Right renal cortex interstitium (tissue), 3 donors: ENCODE measurements around the gene ZNRF1. TPM values are rescaled to one million over a fixed set of nuclear protein-coding genes. Genes with fewer than 3 reads are reported as not detected.
"Not testable (repeated sequence)": the region's sequence is repeated elsewhere in the genome, so short reads cannot be mapped to it uniquely, and the experiment has no call there.

Source experiments
- DNase-seq, 3 donors: peaks; one replicate each; pipeline ENCODE4 v3.0.0-alpha.2; 2013; ENCODE audit warnings: low read depth in 3 of 3, low spot score in 2 of 3
- polyA plus RNA-seq, 3 donors: library from polyadenylated mRNA; unstranded; fragments of 120-200 nt; gene quantifications; one replicate each; pipeline ENCODE4 v1.2.1, GENCODE V29; 2013; ENCODE audit not compliant: insufficient read length in 3 of 3

ZNRF1 gene
- polyA plus RNA-seq, 3 donors, result 28.7 to 29.0 (median 28.7) TPM

DNA sequence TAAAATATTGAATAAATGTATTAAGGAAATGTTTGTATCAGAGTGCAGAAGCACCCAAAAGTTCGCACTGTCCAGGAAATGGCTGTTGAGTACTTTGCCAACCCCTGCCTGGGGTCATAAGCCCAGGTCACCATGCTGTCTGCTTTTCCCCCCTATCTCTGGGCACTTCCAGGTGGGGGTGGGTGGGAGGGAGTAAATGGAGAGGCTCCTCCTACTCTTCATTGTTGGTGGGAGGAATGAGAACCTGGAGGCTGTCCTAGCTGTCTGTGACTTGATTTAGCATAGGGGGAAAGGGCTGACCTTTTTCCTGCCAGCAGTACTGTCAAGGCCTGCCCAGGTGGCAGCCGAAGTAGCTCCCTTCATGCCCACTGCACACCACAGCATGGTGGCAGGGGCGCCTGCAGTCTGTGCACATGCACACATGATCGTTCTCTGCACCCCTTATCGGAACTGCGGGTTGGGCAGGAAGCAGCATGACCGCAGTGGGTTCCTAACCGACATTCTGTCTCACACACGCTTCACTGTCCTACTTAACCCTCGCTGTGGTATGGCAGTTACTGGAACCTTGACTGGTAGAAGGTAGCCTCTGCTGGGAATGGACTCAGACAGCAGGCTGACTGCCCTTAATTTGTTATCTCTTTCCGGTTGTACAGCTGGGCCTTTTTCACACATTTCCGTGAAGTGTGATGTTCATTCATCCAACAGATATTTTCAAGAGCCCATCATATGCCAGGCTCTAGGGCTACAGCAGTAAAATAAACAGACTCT lies 76.3 kb downstream of the ZNRF1 start:
- DNase-seq, result no peak

DNA sequence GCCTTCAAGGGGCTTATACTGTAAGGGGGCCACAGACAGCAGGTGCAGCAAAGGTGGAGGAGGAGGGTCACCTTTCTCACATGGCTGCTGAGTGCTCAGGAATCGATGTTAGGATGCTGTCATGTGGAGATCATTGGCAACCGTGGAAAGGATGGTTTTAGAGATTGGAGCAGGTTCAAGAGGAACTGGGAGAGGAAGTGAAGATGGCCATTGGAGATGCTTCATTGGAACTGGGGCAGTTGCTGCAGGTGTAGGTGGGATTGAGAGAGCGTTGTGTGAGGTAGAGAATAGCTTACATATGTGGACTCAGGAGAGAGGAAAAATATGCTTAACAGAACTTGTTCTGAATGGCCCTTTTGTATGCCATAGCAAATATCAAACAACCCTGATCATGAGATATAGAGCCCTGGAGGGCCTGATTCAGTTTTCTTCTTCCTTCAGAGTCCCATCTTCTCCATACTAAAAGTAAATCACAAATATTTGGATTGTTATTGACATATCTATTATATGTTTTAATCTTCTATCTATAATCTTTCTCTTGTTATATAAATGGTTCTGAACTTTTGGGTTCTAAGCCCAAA lies 77.0 kb downstream of the ZNRF1 start:
- DNase-seq, result no peak

DNA sequence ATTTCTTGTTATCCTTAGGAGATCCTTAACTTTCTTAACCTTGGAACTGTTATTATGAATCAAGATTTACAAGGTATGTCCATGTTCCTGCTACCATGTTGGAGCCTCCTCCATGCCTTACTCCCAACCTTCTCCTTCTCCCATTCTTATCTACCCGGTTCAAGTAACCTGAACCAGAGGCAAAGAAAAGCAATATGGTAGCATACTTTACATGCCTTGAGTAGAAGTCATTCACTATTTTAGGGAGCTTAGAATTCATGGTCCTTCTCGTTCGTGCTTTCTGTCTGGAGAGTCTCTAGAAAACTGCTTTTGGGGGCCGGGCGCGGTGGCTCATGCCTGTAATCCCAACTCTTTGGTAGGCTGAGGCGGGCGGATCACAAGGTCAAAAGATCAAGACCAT lies 80.1 kb downstream of the ZNRF1 start:
- DNase-seq, result no peak

DNA sequence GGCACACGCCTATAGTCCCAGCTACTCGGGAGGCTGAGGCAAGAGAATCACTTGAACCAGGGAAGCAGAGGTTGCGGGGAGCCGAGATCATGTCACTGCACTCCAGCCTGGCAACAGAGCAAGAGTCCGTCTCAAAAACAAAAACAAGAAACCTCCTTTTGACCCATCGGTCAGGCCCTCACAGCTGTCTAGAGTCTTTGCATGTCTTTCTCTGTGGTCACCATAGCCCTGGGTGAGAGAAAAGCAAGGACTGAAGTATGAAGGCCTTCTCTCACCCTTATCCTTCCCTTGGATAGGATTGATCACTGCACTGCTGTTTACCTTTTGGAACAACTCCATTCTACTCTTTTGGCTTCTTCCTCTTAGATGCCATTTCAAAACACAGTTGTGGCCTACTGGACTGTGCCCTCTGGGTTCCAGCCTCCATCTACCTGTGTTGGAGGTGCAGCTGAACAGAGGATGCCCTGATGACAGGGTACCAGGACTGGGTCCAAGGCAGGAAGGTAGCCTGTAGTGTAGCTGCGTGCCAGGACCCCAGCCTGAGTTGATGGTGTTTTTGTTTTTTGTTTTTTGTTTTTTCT lies 80.6 kb downstream of the ZNRF1 start:
- no peak for DNase-seq

DNA sequence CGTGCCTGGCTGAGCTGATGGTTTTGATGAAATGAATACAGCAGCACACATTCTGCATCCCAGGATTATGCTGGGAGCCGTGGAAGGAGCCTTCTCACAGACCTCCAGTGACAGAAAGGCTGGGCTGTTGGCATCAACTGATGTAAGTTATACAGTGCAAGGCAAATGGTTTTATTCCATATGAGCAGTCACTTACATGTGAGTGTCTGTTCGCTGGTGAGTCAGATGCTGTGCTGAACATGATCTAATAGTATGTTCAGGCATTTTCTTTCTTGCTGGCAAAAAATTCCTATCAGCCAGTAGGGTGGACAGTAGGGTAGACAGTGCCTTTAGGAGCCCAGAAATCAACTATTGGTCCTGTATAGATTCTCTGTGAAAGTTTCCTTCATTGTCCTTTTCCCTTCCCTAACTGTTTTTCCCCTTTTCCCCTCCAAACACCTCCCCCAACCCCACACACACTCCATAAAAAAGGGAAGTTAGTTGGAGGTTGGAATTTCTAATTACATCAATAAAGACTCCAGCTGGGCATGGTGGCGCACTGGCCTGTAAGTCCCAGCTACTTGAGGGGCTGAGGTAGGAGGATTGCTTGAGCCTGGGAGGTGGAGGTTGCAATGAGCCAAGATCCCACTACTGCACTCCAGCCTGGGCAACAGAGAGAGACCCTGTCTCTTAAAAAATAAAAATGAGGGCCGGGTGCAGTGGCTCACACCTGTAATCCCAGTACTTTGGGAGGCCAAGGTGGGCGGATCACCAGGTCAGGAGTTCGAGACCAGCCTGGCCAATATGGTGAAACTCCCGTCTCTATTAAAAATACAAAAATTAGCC lies 81.6 kb downstream of the ZNRF1 start:
- no peak for DNase-seq

DNA sequence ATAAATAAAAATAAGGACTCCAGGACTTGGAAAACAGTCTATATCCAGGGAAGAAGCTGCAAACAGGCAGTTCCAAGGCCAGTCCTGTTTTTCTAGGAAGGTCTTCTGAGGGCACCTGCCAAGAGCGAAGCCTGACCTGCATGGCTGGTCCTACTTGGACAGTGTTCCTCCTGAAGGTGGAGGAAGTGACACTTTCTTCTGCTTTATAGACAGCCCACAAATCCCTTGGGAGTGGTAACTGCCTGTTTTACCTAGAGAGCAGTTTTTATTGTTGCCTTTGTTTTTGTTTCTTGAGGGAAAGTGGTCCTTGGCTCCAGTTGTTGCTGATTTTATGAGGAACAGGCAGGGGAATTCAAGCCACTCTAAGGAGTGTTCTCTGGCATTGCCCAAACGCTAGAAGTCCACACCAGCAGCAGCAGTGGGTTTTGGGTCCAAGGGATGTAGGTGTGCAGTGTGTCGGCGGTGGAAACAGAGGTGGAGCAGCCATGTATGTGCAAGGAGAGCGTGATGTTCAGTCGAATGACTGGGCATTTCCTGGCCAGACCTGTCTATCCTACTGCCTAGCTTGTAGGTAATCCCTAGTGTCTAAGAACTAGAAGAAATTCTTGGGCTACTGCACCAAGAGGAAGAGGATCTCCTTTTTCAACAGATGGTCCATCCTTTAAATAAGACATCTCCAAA lies 82.5 kb downstream of the ZNRF1 start:
- DNase-seq, result no peak

DNA sequence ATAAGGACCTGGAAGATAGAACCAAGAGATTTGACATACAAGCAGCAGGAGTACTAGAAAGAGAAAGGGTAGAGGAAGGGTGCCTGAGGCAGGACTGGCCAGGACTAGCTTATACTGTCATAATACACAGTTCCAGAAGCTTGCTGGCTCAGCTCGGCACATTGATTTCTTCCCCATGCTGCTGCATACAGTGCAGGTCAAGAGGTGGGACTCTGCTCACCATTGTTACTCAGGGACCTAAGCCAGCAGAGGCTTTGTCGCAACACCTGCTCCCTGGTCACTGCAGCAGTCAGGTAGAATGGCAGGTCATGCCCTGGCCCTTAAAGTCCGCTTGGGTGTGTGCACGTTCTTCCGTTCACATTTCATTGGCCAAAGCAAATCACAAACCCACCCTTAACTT lies 85.0 kb downstream of the ZNRF1 start:
- DNase-seq, result no peak

DNA sequence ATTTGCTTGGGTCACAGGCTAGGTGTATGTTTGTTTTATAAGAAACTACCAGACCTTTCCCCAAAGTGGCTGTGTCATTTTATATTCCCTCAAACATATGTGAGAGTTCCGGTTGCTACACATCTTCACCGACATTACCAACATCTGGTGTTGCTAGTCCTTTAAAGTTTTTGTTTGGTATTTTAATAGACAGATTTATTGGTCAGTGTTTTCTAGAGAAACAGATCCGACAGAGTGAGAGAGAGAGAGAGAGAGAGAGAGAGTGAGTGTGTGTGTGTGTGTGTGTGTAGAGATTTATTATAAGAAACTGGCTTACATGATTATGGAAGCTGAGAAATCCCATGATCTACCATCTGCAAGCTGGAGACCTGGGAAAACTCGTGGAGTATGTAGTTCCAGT lies 86.7 kb downstream of the ZNRF1 start:
- DNase-seq, result no peak

DNA sequence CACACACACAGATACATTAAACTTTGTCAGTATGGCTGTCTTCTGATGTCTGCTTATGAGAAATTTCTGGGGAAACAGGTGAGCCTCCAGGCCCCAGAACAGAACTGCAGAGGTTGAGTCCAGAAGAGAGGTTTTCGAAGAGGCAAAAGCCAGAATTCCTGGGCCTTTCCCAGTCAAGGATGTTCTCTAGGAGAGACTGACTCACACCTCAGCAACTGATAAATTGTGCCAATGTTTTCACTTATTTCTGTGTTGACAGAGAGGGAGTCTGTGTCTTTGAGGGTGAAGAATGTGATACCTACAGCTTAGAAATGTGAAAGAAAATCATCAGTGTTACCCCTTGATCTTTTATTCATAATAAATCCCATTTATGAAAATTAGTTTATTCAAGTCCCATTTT lies 87.5 kb downstream of the ZNRF1 start:
- no peak for DNase-seq

DNA sequence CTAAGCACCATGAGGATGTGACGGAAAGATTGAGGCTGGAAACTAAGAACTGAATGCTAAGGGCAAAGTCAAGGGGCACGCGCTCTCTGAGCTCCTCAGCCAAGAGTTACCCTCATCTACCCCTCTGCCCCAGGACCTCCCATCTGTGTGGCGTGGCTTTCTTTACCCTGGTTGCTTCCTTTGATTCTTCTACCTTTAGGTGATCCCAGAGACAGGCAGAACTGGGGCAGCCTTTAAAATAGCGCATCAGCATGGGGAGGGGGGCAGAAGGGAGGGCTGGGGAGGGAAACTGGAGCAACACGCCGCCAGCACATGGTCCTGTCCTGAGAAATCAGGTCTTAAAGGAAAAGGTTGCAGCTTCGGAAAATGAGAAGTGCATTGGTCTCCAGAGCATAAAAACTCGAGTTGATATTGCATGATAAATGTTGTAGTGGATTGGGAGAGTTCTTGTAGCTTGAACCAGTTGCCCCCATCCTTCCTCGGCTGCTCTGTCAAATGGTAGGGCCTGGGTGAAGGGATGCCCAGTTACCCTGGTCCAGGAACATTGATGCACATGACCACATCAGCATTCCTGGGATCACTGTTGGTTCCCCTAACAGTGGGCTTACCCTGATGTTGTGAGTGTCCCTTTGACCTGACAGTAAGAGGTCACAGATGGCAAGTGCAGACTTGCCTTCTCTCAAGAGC lies 88.0 kb downstream of the ZNRF1 start:
- no peak for DNase-seq

DNA sequence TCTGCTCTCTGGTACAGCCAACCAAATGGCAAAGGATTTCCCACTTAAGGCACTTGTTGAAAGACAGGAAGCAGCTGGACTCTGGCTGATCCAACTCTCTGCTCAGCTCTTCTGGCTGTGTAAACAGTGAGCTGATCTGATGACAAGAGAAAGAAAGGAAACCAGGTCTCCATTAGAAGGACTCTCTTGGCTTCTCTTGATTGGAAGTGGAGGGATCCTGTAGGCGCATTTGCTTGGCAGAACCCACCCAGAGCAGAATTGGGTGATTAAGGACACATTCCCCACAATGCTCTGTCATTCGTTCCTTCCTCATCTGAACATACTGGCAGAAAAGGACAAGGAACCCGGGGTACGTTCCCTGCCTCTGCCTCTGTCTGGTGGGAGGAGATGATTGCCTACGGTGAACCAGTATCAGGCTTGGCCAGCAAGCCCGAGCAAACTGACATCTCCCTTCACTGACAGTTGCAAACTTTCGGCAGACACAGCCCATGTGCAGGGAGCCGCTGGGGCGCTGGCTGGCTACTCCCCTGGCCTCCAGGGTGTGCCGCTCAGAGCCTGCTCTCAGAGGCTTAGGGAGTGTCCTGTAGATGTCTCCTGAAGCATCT lies 88.7 kb downstream of the ZNRF1 start:
- DNase-seq, result no peak

DNA sequence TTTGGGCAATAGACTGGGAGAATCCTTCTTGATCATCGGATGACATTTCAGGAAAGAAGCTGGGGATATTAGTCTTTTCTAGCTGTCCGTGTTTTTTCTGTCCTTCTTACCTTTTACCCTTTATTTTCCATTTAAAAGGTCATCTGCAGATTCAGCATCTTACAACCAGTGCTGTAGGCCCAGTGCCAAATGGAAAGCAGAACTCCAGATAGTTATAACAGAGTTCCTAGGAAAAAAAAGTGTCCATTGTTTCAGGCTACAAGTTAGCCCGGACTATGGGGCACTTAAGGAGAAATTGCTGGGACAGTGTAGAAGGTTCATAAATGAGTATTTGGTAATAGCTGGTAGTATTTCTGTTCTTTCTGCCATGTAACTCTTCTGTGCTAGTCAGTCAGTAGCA lies 89.4 kb downstream of the ZNRF1 start:
- DNase-seq, result no peak

DNA sequence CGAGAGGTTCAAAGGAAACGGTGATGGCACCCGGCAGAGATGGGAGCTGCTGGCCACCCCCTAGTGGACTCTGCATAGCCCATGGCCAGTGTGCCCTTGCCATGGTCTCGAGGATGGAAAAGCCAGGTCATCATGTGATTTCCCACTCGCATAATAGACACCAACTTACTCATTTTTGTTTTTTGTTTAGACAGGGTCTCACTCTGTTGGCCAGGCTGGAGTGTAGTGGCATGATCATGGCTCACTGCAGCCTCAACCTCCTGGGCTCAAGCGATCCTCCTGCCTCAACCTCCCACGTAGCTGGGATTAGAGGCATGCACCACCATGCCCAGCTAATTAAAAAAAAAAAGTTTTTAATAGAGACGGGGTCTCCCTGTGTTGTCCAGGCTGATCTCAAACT lies 90.1 kb downstream of the ZNRF1 start:
- DNase-seq, result no peak

DNA sequence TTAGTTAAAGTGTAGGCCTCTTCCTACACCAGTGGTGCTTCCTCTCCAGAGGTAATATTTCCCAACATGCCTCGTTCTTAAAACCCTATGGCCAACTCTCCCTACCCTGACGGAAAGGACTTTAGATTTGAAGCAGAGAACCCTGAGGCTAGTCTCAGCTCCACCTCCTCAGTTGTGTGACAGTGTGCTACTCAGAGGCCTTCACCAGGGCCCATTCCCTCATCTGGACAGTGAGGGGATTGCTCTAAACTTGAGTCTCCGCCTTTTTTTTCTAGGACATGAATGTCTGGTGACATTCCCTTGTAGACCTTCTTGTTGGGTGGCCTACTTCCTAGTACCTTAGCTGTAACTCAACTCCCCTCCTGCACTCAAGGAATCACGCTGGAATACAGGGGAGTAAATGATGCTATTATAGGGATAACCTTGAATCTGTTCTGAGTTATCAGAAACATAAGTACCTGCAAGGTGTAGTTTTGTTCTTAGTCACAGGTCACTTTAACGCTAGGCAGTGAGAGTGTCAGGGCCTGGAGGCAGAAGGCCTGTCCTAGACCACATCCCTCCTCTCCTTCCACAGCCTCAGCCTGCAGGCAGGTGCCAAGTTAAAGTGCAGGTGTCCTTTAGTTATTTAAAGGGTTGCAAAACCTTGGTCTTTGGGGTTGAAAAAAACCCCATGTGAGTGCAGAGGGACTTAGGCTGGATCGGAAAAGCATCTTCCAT lies 90.8 kb downstream of the ZNRF1 start:
- DNase-seq, result no peak

DNA sequence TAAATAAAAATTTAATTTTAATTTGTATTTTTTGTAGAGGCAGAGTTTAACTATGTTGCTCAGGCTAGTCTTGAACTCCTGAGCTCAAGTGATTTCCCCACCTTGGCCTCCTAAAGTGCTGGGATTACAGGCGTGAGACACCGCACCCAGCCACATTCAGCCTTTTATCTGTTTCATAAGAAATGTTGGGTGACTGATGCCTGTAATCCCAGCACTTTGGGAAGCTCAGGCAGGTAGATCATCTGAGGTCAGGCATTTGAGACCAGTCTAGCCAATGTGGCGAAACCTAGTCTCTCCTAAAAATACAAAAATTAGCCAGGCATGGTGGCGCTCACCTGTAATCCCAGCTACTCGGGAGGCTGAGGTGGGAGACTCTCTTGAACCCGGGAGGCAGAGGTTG lies 92.1 kb downstream of the ZNRF1 start:
- DNase-seq, result not testable (repeated sequence)

DNA sequence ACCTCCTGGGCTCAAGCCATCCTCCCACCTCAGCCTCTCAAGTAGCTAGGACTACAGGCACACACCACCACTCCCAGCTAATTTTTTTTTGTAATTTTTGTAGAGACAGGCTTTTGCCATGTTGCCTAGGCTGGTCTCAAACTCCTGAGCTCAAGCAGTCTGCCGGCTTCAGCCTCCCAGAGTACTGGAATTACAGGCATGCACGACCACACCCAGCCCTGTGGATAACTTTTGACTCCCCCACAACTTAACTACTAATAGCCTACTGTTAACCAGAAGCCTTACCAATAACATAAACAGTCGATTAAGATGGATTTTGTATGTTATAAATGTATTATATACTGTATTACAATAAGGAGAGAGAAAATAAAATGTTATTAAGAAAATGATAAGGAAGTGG lies 92.8 kb downstream of the ZNRF1 start:
- DNase-seq, result not testable (repeated sequence)

DNA sequence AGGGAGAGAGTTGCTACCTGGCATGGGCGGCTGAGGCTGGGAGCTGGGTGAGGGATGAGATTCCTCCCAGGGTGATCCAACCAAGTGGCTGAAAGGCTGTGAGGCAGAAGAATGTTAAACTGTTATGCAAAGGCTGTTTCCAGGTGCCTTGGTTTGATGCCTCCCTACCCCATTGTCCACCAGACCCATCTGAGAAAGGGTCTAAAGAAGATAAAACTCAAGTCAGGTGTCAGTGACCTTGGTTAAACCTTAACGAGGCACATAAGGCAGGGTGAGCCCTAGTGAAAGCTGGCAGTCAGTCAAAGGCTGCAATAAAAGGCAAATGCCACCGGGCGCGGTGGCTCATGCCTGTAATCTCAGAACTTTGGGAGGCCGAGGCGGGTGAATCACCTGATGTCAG lies 94.0 kb downstream of the ZNRF1 start:
- no peak for DNase-seq

DNA sequence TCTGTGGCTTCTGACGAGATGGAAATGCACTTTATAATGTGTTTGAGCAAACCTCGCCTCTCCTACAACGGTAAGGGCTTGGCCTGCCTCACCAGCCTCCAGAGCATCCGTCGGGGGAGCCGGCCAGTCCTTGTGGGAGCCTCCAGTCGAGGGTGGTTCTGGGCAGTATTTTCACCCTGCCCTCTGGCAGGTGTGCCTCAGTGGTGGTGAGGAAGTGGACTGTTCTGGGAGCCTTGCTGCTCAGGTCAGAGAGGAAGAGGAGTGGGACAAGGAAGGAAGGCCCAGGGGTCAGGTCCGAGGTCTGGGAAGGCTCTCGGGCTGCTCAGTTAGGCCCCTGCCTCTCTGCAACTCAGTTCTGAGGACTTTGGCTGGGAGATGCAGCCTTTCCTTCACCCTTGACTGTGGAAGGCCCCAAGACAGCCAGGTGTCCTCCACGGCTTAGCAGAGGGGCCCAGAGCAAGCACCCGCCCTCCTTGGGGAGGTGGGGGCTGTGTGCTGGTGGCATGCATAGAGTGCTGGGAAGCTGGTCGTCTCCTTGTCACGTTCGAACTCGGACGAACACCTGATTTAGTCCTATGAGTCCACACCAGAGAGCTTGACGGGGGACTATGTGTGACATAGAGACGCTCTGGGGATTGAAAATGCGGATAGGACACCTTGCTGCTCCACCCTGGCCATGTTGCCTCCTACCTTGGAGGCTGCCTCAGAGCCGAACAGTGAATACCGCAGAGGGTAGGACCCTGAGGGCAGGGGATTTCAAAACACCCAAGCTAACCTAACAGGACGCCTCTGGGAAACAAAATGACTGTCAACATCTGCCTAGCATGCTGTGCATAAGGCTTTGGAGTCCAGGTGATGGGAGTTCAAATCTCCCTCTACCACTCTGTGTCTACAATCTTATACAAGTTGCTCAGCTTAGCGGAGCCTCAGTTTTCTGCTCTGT lies 95.0 kb downstream of the ZNRF1 start:
- DNase-seq, result no peak
